ENCODE results near the gene RCAN3. TPM values are rescaled to one million over a fixed set of nuclear protein-coding genes. Genes with fewer than 3 reads are reported as not detected.

RCAN3 gene
- total RNA-seq, 1 donor: 5.1 TPM

DNA sequence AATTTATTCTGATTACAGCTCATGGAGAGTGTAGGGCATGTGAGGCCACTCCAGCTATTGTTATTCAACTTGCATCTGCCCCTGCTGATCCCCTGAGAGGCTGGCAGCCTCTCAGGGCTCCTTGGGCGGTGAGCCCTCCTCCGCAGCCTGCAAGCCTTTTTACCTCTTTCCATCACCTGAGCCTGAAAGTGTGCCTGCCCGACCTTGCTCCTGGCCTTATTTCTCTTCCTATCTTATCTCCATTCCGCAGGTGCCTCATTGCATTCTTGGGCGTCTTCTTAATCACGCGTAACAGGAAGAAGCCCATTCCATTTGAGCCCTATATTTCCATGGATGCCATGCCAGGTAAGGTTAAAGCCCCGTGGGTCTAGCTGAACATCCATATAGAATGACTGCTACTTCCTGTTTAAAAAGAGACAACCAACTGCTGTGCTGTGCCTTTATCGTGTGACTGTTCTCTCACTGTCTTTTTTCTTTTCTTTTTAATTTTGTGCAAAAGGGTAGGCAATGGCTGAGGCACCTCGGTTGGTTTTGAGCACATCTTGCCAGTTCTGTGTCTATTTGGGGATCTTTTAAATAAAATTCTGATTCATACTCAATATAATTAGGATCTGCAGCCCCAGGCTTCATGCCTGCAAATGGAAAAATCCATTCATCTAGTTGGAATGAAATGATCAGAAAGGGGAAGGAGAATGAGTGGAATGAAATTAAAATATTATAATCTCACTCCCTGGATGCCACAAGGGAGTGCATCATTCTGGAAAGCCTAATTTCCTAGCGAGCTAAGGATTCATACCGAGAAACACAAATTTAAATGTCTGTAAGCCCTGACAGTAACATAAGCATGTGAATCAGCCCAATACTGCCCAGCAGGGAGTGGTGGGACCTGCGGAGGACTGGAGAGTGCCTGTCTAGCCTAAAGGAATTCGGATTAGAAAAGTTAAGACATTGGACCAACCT, 38.6 kb upstream of the RCAN3 start:
- TF ChIP-seq, protein P1, sequence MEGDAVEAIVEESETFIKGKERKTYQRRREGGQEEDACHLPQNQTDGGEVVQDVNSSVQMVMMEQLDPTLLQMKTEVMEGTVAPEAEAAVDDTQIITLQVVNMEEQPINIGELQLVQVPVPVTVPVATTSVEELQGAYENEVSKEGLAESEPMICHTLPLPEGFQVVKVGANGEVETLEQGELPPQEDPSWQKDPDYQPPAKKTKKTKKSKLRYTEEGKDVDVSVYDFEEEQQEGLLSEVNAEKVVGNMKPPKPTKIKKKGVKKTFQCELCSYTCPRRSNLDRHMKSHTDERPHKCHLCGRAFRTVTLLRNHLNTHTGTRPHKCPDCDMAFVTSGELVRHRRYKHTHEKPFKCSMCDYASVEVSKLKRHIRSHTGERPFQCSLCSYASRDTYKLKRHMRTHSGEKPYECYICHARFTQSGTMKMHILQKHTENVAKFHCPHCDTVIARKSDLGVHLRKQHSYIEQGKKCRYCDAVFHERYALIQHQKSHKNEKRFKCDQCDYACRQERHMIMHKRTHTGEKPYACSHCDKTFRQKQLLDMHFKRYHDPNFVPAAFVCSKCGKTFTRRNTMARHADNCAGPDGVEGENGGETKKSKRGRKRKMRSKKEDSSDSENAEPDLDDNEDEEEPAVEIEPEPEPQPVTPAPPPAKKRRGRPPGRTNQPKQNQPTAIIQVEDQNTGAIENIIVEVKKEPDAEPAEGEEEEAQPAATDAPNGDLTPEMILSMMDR (IDR thresholded peaks at IDR 0.05; ENCODE audit: insufficient read depth, low read length): no peak
- H3K4me3 ChIP-seq (ENCODE audit: low read depth, low read length): no peak overlapping the region
- no peak for DNase-seq (ENCODE audit: low read depth)

DNA sequence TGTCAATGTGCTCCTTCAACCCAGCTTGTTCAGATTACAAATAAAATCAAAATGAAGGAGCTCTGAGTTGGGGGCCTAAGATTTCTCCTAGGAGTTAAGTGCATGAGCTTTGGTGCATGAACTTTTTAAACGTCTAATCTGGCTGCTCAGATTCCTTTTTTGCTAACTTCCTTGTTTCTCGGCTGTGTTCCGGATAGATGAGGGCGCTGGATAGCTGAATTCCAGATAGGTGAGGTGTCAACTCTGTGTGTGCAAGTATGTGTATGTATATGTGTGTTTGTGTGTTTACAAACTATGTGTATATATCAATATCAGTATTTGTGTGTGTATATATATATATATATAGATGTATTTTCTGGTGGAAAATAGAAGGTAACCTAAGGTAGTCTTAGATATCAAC, 37.5 kb upstream of the RCAN3 start:
- no peak for DNase-seq (ENCODE audit: low read depth)
- no peak overlapping the region for H3K4me3 ChIP-seq (ENCODE audit: low read depth, low read length)
- TF ChIP-seq, protein P1 (IDR thresholded peaks at IDR 0.05; ENCODE audit: insufficient read depth, low read length): no peak

GRCh38 chr1:24465638-24466037, 37.0 kb upstream of the RCAN3 start:
- no peak overlapping the region for H3K4me3 ChIP-seq (ENCODE audit: low read depth, low read length)
- TF ChIP-seq, protein P1 (IDR thresholded peaks at IDR 0.05; ENCODE audit: insufficient read depth, low read length): no peak
- no peak for DNase-seq (ENCODE audit: low read depth)

- no peak overlapping the region for H3K4me3 ChIP-seq (ENCODE audit: low read depth, low read length)
- TF ChIP-seq, protein P1 (IDR thresholded peaks at IDR 0.05; ENCODE audit: insufficient read depth, low read length): no peak
- DNase-seq (ENCODE audit: low read depth): no peak
These were observed 33.8 kb upstream of the RCAN3 start for GRCh38 chr1:24468685-24469316.

DNA sequence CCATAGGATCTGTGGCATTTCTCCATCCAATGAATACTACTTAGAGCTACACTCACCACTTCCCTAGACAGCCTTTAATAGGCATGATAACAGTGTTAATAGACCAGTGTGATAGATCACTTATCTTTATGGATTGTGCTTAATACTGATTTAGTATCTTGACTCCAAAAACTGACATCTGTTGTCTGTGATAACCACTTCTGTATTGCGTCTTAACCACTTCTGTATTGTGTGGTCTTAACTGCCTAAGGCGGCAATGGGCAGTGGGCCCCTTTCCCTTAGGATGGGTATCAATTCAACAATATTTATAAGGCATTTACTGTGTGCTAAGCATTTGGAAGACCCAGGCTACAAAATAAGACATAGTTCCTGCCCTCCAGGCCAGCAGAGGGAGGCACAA, 32.0 kb upstream of the RCAN3 start:
- H3K4me3 ChIP-seq (ENCODE audit: low read depth, low read length): no peak overlapping the region
- TF ChIP-seq, protein P1 (IDR thresholded peaks at IDR 0.05; ENCODE audit: insufficient read depth, low read length): no peak
- no peak for DNase-seq (ENCODE audit: low read depth)

- TF ChIP-seq, protein P1 (IDR thresholded peaks at IDR 0.05; ENCODE audit: insufficient read depth, low read length): no peak
- DNase-seq (ENCODE audit: low read depth): no peak
- H3K4me3 ChIP-seq (ENCODE audit: low read depth, low read length): no peak overlapping the region
These were observed 29.9 kb upstream of the RCAN3 start for GRCh38 chr1:24472527-24473251.

Data from fibroblast of the aortic adventitia (primary cell).